Smooth muscle cell of bladder (primary cell): ENCODE results near the gene WIPF3. TPM values are rescaled to one million over a fixed set of nuclear protein-coding genes. Genes with fewer than 3 reads are reported as not detected.

Experiments
- total RNA-seq: library from RNA; depleted of rRNA; stranded (reverse); fragments of >200 nt; gene quantifications from 2 replicates; pipeline ENCODE4 v1.2.3, GENCODE V29; 2014

The WIPF3 gene, protein sequence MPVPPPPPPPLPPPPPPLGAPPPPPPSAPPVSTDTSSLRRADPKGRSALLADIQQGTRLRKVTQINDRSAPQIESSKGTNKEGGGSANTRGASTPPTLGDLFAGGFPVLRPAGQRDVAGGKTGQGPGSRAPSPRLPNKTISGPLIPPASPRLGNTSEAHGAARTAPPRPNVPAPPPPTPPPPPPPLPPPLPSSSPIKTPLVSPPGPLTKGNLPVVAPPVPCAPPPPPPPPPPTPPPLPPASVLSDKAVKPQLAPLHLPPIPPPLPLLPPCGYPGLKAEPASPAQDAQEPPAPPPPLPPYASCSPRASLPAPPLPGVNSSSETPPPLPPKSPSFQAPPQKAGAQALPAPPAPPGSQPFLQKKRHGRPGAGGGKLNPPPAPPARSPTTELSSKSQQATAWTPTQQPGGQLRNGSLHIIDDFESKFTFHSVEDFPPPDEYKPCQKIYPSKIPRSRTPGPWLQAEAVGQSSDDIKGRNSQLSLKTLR
- total RNA-seq = under 0.01 TPM in 1 of 2 replicates, not detected in the other

DNA sequence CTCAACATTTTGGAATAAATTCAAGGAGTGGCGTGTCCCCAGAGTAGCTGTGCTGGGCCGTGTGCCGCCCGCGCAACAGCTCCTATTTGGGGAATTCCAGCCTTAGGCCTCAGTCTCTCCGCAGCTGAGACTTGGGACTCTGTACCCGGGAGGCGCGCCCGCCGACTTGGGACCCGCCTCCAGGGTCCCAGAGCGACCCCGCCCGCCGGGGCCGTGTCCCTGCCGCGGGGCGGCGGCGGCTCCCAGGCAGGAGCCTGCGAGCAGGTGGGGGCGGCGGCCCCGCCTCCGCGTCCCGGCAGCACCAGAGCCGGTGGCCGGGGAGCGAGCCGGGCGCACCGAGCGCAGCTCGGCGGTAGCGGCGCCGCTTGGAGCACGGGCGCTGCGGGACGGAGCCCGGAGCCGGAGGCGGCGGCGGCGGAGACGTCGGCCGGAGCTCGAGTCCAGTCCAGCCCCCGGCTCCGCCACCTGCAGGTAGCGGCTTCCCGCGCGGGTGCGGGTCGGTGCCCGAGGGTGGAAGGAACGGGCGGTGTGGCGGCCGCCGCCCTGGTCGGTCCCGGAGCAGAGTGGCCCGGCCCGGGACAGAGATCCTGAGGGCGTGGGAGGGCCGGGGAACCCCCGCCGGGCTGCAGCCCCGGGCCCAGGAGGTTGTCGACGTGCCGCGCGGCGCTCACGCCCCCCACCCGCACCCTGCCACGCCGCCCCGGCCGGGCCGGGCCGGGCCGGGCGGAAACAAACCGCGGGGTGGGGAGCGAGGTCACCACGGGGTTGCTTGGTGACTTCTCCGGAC, at the start of gene WIPF3:
WIPF3 (plus strand) TSS at position 301 of the 787 bp plus-strand sequence. CDS start 28,217 bp downstream, outside the sequence.

Other genes starting within 250 kb of the WIPF3 start
- 0.28 and 0.83 TPM in 2 replicates for gene PRR15, start 242.7 kb upstream of the WIPF3 start, total RNA-seq
- gene SCRN1, start 183.3 kb downstream of the WIPF3 start, total RNA-seq = 76.4 and 100 TPM in 2 replicates
- 32.0 and 37.2 TPM in 2 replicates for gene FKBP14, start 220.2 kb downstream of the WIPF3 start, total RNA-seq
- 10.1 and 11.4 TPM in 2 replicates for gene PLEKHA8, start 221.9 kb downstream of the WIPF3 start, total RNA-seq